ENCODE measurements around the gene YEATS2.

DNA sequence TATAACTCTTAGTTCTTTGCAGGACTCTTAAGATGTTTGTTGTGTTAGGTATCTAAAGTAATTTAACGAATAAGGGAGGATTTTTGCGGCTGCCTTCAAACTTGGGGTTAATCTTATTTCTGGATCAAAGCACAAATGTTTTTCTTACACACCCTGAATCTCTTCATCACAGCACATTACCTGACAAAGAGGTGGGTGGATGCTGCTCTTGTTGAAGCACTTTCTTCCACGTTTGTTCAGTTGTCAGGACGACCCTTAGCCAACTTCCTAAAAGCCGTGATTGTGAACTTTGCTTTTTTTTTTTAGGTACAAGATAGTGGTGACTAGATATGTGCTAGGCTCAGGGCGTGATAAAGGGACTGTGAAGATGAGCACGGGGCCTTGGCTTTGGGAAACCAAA lies 36.0 kb downstream of the YEATS2 start:
- no peak for TF ChIP-seq SIN3A (IDR thresholded peaks at IDR 0.05; ENCODE audit: borderline replicate concordance, insufficient read depth, low read length)
- TF ChIP-seq, protein P1, sequence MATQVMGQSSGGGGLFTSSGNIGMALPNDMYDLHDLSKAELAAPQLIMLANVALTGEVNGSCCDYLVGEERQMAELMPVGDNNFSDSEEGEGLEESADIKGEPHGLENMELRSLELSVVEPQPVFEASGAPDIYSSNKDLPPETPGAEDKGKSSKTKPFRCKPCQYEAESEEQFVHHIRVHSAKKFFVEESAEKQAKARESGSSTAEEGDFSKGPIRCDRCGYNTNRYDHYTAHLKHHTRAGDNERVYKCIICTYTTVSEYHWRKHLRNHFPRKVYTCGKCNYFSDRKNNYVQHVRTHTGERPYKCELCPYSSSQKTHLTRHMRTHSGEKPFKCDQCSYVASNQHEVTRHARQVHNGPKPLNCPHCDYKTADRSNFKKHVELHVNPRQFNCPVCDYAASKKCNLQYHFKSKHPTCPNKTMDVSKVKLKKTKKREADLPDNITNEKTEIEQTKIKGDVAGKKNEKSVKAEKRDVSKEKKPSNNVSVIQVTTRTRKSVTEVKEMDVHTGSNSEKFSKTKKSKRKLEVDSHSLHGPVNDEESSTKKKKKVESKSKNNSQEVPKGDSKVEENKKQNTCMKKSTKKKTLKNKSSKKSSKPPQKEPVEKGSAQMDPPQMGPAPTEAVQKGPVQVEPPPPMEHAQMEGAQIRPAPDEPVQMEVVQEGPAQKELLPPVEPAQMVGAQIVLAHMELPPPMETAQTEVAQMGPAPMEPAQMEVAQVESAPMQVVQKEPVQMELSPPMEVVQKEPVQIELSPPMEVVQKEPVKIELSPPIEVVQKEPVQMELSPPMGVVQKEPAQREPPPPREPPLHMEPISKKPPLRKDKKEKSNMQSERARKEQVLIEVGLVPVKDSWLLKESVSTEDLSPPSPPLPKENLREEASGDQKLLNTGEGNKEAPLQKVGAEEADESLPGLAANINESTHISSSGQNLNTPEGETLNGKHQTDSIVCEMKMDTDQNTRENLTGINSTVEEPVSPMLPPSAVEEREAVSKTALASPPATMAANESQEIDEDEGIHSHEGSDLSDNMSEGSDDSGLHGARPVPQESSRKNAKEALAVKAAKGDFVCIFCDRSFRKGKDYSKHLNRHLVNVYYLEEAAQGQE (IDR thresholded peaks at IDR 0.05; ENCODE audit: insufficient read depth in 1 of 2, low read depth in 2 of 2, low read length in 2 of 2): no peak
- no peak for TF ChIP-seq TAF1 (IDR thresholded peaks at IDR 0.05; ENCODE audit: borderline replicate concordance, insufficient read depth, low read length)
- TF ChIP-seq POLR2AphosphoS5 (IDR thresholded peaks at IDR 0.05; ENCODE audit: low read depth, low read length): no peak
- TF ChIP-seq FOXP2 (optimal IDR thresholded peaks at IDR 0.05; ENCODE audit: borderline replicate concordance, extremely low read depth, extremely low read length, insufficient read depth): no peak

Measured in PFSK-1 (cell line).